ENCODE data around the gene FSIP1.

FSIP1 gene

GRCh38 chr15:39610665-39611064 lies 172.0 kb downstream of the FSIP1 start:
- DNase-seq: no peak

- DNase-seq: no peak
Observed at GRCh38 chr15:39609166-39609916, 173.3 kb downstream of the FSIP1 start.

GRCh38 chr15:39608185-39609139 lies 174.2 kb downstream of the FSIP1 start:
- DNase-seq: no peak

GRCh38 chr15:39605146-39605545 lies 177.5 kb downstream of the FSIP1 start:
- DNase-seq: no peak

GRCh38 chr15:39602143-39602542 lies 180.5 kb downstream of the FSIP1 start:
- no peak for DNase-seq

- DNase-seq: no peak
Observed at GRCh38 chr15:39599871-39600270, 182.8 kb downstream of the FSIP1 start.

GRCh38 chr15:39598958-39599845 lies 183.4 kb downstream of the FSIP1 start:
- DNase-seq: no peak

GRCh38 chr15:39598186-39598850 lies 184.3 kb downstream of the FSIP1 start:
- no peak for DNase-seq

GRCh38 chr15:39597751-39598185 lies 184.9 kb downstream of the FSIP1 start:
- no peak for DNase-seq

- DNase-seq: no peak
Observed at GRCh38 chr15:39597336-39597735, 185.3 kb downstream of the FSIP1 start.

- no peak for DNase-seq
Observed at GRCh38 chr15:39596358-39597051, 186.1 kb downstream of the FSIP1 start.

GRCh38 chr15:39595338-39596221 lies 187.1 kb downstream of the FSIP1 start:
- DNase-seq: no peak

- no peak for DNase-seq
Observed at GRCh38 chr15:39594446-39595337, 187.9 kb downstream of the FSIP1 start.

GRCh38 chr15:39593656-39594445 lies 188.8 kb downstream of the FSIP1 start:
- peak in 2 of 5 donors; percentile 9 to 44 for DNase-seq

GRCh38 chr15:39593071-39593655 lies 189.5 kb downstream of the FSIP1 start:
- no peak for DNase-seq

GRCh38 chr15:39592500-39592899 lies 190.1 kb downstream of the FSIP1 start:
- no peak for DNase-seq

GRCh38 chr15:39591896-39592315 lies 190.7 kb downstream of the FSIP1 start:
- DNase-seq: no peak

Measured in T-helper 1 cell (primary cell).